ENCODE measurements around the gene PLA2G6.

PLA2G6 gene

GRCh38 chr22:38181453-38182200, at the start of gene PLA2G6:
TSS of gene PLA2G6 (minus strand) at chr22:38181830. CDS start at chr22:38169426, 12,404 bp downstream.
- peak; percentile 98 for DNase-seq (ENCODE audit: extremely low read depth, low read depth)
- TF ChIP-seq CTCF (IDR thresholded peaks at IDR 0.05; ENCODE audit: low read depth, low read length), result no peak

GRCh38 chr22:38230916-38231315, 49.3 kb upstream of the PLA2G6 start:
- DNase-seq (ENCODE audit: extremely low read depth, low read depth), result no peak
- TF ChIP-seq CTCF (IDR thresholded peaks at IDR 0.05; ENCODE audit: low read depth, low read length), result no peak

GRCh38 chr22:38230108-38230825, 48.6 kb upstream of the PLA2G6 start:
- no peak for DNase-seq (ENCODE audit: extremely low read depth, low read depth)
- TF ChIP-seq CTCF (IDR thresholded peaks at IDR 0.05; ENCODE audit: low read depth, low read length), result peak; percentile 22

GRCh38 chr22:38228873-38229740, 47.5 kb upstream of the PLA2G6 start:
- peak; percentile 57 for DNase-seq (ENCODE audit: extremely low read depth, low read depth)

GRCh38 chr22:38228326-38228872, 46.8 kb upstream of the PLA2G6 start:
- DNase-seq (ENCODE audit: extremely low read depth, low read depth), result no peak
- no peak for TF ChIP-seq CTCF (IDR thresholded peaks at IDR 0.05; ENCODE audit: low read depth, low read length)

More at GRCh38 chr22:38228873-38229740, 47.5 kb upstream of the PLA2G6 start:
- TF ChIP-seq CTCF (IDR thresholded peaks at IDR 0.05; ENCODE audit: low read depth, low read length), result no peak

- no peak for TF ChIP-seq CTCF (IDR thresholded peaks at IDR 0.05; ENCODE audit: low read depth, low read length)
- DNase-seq (ENCODE audit: extremely low read depth, low read depth), result no peak
These were observed 45.4 kb upstream of the PLA2G6 start for GRCh38 chr22:38226853-38227649.

Data from AG09319 (cell line).